HG03520 (cell line): ENCODE measurements around the gene DHRS12.

Experiments
- ATAC-seq: cut with Tn5 transposase; IDR thresholded peaks from one replicate; pipeline ENCODE4 v1.9.1; 2021; ENCODE audit warnings: mild to moderate bottlenecking, moderate library complexity; ENCODE audit not compliant: unreplicated experiment

The DHRS12 gene

GRCh38 chr13:51731759-51732158, 72.2 kb downstream of the DHRS12 start:
- no peak for ATAC-seq

DNA sequence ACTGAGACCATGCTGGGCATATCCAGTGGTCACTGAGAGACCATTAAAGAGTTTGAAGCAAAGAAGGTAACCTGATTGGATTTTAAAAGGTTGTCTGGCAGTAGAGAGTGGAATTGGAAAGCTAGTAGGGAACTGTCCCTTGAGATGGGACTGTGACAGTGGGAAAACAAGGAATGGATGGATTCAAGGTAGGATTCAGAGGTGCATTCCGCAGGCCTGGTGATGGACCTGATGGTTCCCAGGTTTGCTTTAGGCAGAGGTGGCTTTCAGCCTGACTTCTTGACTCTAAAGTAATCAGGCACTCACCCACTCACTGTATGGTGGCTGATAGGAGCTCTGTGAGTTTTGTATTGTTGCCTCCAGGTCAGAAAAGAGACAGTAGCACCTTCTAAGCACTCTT, 73.0 kb downstream of the DHRS12 start:
- ATAC-seq, result no peak

GRCh38 chr13:51729866-51730553, 74.0 kb downstream of the DHRS12 start:
- no peak for ATAC-seq

DNA sequence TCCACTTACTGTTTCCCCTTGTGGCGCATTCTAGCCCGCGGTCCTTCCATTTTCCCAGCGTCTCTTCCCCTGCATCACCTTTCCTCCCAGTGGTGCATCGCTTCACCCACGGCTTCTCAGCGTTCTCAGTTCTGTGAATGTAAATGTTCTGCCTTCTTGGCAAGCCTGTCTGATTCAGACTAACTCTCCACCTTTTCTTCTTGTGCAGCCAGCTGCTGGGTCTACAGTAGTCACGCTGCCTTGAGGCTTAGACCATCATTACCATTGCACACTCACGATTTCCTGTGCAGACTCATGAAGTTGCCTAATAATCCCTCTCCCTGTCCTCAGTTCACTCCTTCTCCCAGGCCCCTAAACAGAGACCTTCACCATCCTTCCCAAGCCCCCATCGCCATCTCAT, 75.0 kb downstream of the DHRS12 start:
- ATAC-seq, result no peak

DNA sequence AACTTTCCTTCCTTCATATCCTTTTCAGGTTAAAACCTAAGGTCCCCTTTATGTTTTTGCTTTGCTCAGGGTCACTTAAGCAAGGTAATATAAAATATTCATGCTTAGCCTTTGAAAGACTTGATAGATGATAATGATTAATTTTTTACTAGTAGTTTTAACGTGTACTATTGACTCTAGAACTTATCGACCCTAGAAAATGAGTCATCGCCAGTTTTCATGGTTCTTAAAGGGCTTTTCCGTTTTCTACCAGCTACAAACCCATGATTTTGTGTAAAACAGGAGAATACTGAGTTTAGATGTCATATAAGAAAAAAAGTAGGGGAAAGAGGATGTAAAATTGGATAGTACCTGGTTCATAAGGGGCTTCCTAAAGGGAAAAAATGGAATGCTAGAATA, 75.7 kb downstream of the DHRS12 start:
- ATAC-seq, result no peak

- no peak for ATAC-seq
These were observed 76.2 kb downstream of the DHRS12 start for GRCh38 chr13:51727634-51728274.

DNA sequence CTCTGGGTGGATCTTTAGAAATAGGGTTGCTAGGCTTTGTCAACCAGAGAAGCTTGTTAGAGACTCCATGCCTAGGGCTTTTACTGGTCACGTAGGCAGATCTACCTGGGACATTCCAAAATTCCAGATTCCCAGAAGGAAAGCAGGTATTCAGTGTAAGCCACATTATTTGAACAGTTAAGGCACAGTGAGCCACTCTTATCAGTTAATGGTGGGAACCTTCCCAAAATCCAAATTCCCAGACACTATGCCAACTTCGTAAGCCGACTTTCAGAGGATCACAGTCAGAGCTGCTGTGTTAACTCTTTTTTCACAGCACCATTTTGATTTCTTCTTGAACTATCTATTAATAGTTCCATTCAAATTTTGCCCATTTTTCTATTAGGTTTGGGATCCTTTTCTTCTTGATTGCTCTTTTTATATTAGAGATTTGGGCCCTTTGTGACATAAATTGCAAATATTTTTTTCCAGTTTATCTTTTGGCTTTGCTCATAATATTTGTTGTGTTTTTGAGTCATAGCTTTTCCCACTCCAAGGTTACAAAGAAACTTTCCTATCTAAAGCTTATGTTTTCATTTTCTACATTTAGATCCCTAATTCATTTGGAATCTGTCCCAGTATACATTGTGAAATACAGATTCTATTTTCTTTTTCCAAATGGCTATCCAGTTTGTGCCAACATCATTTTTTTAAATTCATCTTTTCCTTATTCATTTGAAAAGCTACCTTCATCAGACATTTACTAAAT, 77.3 kb downstream of the DHRS12 start:
- ATAC-seq, result no peak

DNA sequence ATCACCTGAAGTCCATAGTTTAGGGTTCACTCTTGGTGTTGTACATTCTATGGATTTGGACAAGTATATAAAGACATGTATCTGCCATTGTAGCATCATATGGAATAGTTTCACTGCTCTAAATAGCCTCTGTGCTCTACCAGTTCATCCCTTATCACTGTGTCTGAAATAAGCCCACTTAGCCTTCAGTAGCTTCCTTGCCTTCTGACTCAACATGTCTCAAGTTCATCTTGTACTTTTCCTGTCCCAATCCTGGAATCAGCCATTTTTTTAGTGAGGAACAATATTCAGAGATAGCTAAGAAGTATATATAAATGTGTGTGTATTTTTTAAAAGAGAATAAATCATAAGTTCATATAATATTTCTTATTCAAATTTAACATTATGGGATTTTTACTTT, 79.2 kb downstream of the DHRS12 start:
- no peak for ATAC-seq

DNA sequence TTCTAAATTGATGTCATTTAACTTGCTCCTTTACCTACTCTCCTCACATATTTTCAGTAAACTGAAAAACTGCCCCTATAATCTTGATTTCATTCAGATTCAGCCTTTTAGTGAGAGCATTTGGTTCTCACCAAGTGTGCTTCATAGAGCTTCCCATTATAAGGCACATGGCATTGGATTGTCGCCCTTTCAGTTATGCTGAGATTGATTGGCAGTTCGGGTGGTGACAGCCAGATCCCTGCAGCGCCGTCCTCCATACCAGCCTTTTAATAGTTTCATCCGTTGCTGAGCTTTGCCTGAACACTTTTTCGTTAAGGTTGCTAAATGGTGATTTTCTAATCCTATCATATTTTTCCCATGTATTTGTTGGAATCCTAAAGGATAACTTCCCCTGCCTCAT, 80.4 kb downstream of the DHRS12 start:
- no peak for ATAC-seq

DNA sequence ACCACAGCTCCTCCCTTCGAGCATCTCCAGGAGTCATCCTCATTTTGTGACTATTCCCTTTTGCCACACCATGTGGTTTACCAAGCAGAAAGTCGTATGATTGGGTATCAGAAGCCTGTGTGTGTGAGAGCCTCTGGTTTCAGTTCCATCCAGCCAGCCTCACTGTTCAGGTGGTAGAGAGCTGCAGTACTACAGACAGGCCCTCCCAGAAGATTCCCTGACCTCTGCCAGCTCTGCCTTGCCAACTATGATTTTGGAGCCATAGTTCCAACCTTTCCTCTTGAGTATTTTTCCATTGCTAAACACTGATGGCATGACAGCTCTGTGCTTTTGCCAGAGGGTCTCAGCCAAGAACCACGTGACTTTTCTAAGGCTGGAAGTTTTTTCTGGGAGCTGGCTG, 82.5 kb downstream of the DHRS12 start:
- ATAC-seq, result no peak

- ATAC-seq, result no peak
These were observed 84.6 kb downstream of the DHRS12 start for GRCh38 chr13:51719394-51719793.
